ENCODE data around the gene RNF34. TPM values are rescaled to one million over a fixed set of nuclear protein-coding genes. Genes with fewer than 3 reads are reported as not detected.

RNF34 gene
- total RNA-seq, 4 donors from 2014 or later = 32.3 to 57.1 (median 46.2) TPM

GRCh38 chr12:121439715-121440114 lies 39.8 kb downstream of the RNF34 start:
- peaks cover 0 to 5% of the 10 kb centered on the region in 2 donors for H3K4me1 ChIP-seq
- in situ Hi-C loops (cut with MboI; ENCODE audit: low sequenced_read_pairs in 4 of 4) = loop anchor here in 3 of 4 donors (5.0 to 10.0 kb wide), 2 partner anchors 105 to 107 kb away; no protein-coding TSS in a partner anchor
- H3K4me3 ChIP-seq = no peak overlapping the region
- TF ChIP-seq POLR2A (IDR thresholded peaks at IDR 0.05) = no peak
- no peak for TF ChIP-seq CTCF (IDR thresholded peaks at IDR 0.05 in 4 of 5, conservative IDR thresholded peaks at IDR 0.05 in 1 of 5)
- intact Hi-C loops (cut with DNase I; ENCODE audit: low total_unique reads) = loop anchor here (5.0 kb wide), 1 partner anchor 87 kb away; the partner anchor contains the start of gene ANAPC5
- no peak for ATAC-seq
- H3K9me3 ChIP-seq = no peaks in the 10 kb centered on the region
- H3K27me3 ChIP-seq = no peaks in the 10 kb centered on the region
- H3K36me3 ChIP-seq = peaks cover 0 to 47% of the 10 kb centered on the region in 2 donors
- no peak overlapping the region for H3K27ac ChIP-seq
- no peak for DNase-seq

GRCh38 chr12:121440768-121441167 lies 40.9 kb downstream of the RNF34 start:
- no peak overlapping the region for H3K4me3 ChIP-seq
- no peaks in the 10 kb centered on the region for H3K9me3 ChIP-seq
- H3K27ac ChIP-seq = no peak overlapping the region
- ATAC-seq = no peak
- in situ Hi-C loops (cut with MboI; ENCODE audit: low sequenced_read_pairs in 4 of 4) = loop anchor here in 2 of 4 donors (5.0 to 10.0 kb wide), 2 partner anchors 106 to 108 kb away; no protein-coding TSS in a partner anchor
- intact Hi-C loops (cut with DNase I; ENCODE audit: low total_unique reads) = loop anchor here (5.0 kb wide), 1 partner anchor 88 kb away; the partner anchor contains the start of gene ANAPC5
- H3K27me3 ChIP-seq = no peaks in the 10 kb centered on the region
- peaks cover 0 to 47% of the 10 kb centered on the region in 2 donors for H3K36me3 ChIP-seq
- peaks cover 0 to 5% of the 10 kb centered on the region in 2 donors for H3K4me1 ChIP-seq
- no peak for DNase-seq
- TF ChIP-seq POLR2A (IDR thresholded peaks at IDR 0.05) (no peak), CTCF (IDR thresholded peaks at IDR 0.05 in 4 of 5, conservative IDR thresholded peaks at IDR 0.05 in 1 of 5) (no peak)

- no peak for ATAC-seq
- intact Hi-C loops (cut with DNase I; ENCODE audit: low total_unique reads) = loop anchor here (5.0 kb wide), 1 partner anchor 89 kb away; the partner anchor contains the start of gene ANAPC5
- in situ Hi-C loops (cut with MboI; ENCODE audit: low sequenced_read_pairs in 4 of 4) = loop anchor here in 2 of 4 donors (5.0 to 10.0 kb wide), 2 partner anchors 107 to 109 kb away; no protein-coding TSS in a partner anchor
- Histone ChIP-seq H3K9me3 (no peaks in the 10 kb centered on the region), H3K4me3 (no peak overlapping the region), H3K4me1 (peaks cover 0 to 5% of the 10 kb centered on the region in 2 donors), H3K27me3 (no peaks in the 10 kb centered on the region), H3K27ac (no peak overlapping the region), H3K36me3 (peaks cover 0 to 45% of the 10 kb centered on the region in 2 donors)
- TF ChIP-seq CTCF (IDR thresholded peaks at IDR 0.05 in 4 of 5, conservative IDR thresholded peaks at IDR 0.05 in 1 of 5) (peak in 2 of 5 experiments; percentile 15 to 23), POLR2A (IDR thresholded peaks at IDR 0.05) (no peak)
- no peak for DNase-seq
Observed at GRCh38 chr12:121441555-121441954, 41.6 kb downstream of the RNF34 start.

GRCh38 chr12:121442028-121442948 lies 42.4 kb downstream of the RNF34 start:
- intact Hi-C loops (cut with DNase I; ENCODE audit: low total_unique reads) = loop anchor here (5.0 kb wide), 1 partner anchor 90 kb away; the partner anchor contains the start of gene ANAPC5
- no peak for ATAC-seq
- peaks cover 0 to 5% of the 10 kb centered on the region in 2 donors for H3K4me1 ChIP-seq
- no peak for DNase-seq
- no peak for TF ChIP-seq POLR2A (IDR thresholded peaks at IDR 0.05)
- no peak for TF ChIP-seq CTCF (IDR thresholded peaks at IDR 0.05 in 4 of 5, conservative IDR thresholded peaks at IDR 0.05 in 1 of 5)
- no peak overlapping the region for H3K4me3 ChIP-seq
- peaks cover 0 to 37% of the 10 kb centered on the region in 2 donors for H3K36me3 ChIP-seq
- no peak overlapping the region for H3K27ac ChIP-seq
- no peaks in the 10 kb centered on the region for H3K27me3 ChIP-seq
- in situ Hi-C loops (cut with MboI; ENCODE audit: low sequenced_read_pairs in 4 of 4) = loop anchor here in 2 of 4 donors (5.0 to 10.0 kb wide), 2 partner anchors 107 to 110 kb away; no protein-coding TSS in a partner anchor
- H3K9me3 ChIP-seq = no peaks in the 10 kb centered on the region
